Naive thymus-derived CD4-positive, alpha-beta T cell (primary cell): ENCODE results near the gene TCL1A. TPM values are rescaled to one million over a fixed set of nuclear protein-coding genes. Genes with fewer than 3 reads are reported as not detected.
"Not testable (repeated sequence)": the region's sequence is repeated elsewhere in the genome, so short reads cannot be mapped to it uniquely, and the experiment has no call there.

ENCODE experiments used
- ATAC-seq: fragments of 150-1000 bp; cut with Tn5 transposase; 2 replicates; pipeline ENCODE4 v1.10.0; 2021; ENCODE audit warnings: mild to moderate bottlenecking, moderate library complexity
- CTCF ChIA-PET: fragments of 350-600 bp; sonication (Branson Sonifier 250); formaldehyde crosslinking; loops from one replicate; lab custom pipeline; 2021; ENCODE audit warnings: antibody characterized with exemption; lab: Charles Lee
- POLR2A ChIA-PET: fragments of 350-600 bp; sonication (Branson Sonifier 250); formaldehyde crosslinking; loops from one replicate; lab custom pipeline; 2021; ENCODE audit warnings: antibody characterized with exemption, inconsistent platforms; lab: Charles Lee
- DNase-seq, 9 donors: peaks; one replicate each; pipeline versions ENCODE4 v3.0.0 to v3.0.0-alpha.2; 2020 to 2022; ENCODE audit warnings: mixed read lengths in 1 of 9
- H3K27ac ChIP-seq: one replicate; pipeline ENCODE4 v1.7.0; 2013; ENCODE audit warnings: mild to moderate bottlenecking, low read depth, low read length, moderate library complexity
- H3K27me3 ChIP-seq, 2 donors: one replicate each; pipeline ENCODE4 v1.7.0; 2013; ENCODE audit warnings: low read length in 2 of 2, mild to moderate bottlenecking in 2 of 2, moderate library complexity in 2 of 2; ENCODE audit not compliant: control insufficient read depth in 2 of 2, insufficient read depth in 2 of 2
- H3K36me3 ChIP-seq, 3 experiments: 1 replicate in 2 of 3; 2 replicates in 1 of 3; pipeline ENCODE4 v1.7.0; 2013; ENCODE audit warnings: low read length in 3 of 3, mild to moderate bottlenecking in 3 of 3, moderate library complexity in 1 of 3; ENCODE audit not compliant: insufficient read depth in 3 of 3, control insufficient read depth in 2 of 3
- H3K4me1 ChIP-seq, 2 donors: one replicate each; pipeline ENCODE4 v1.7.0; 2013; ENCODE audit warnings: low read length in 2 of 2, mild to moderate bottlenecking in 2 of 2, moderate library complexity in 1 of 2; ENCODE audit not compliant: control insufficient read depth in 2 of 2, insufficient read depth in 2 of 2
- H3K4me3 ChIP-seq: 2 replicates; pipeline ENCODE4 v1.7.0; 2013; ENCODE audit warnings: mild to moderate bottlenecking, low read length
- H3K9me3 ChIP-seq, 3 experiments: 1 replicate in 2 of 3; 2 replicates in 1 of 3; pipeline ENCODE4 v1.7.0; 2013; ENCODE audit warnings: low read length in 3 of 3; ENCODE audit not compliant: control insufficient read depth in 2 of 3
- H3K27ac Mint-ChIP-seq, 9 donors: one replicate each; pipeline ENCODE4 v1.8.0; 2020 to 2022; ENCODE audit warnings: mixed read lengths in 9 of 9, mild to moderate bottlenecking in 8 of 9, moderate library complexity in 5 of 9, inconsistent platforms in 2 of 9
- H3K27me3 Mint-ChIP-seq, 5 donors: one replicate each; pipeline ENCODE4 v1.8.0; 2021 to 2022; ENCODE audit warnings: mixed read lengths in 5 of 5, mild to moderate bottlenecking in 1 of 5
- H3K36me3 Mint-ChIP-seq, 5 donors: one replicate each; pipeline ENCODE4 v1.8.0; 2020 to 2022; ENCODE audit warnings: mixed read lengths in 5 of 5, mild to moderate bottlenecking in 3 of 5, inconsistent platforms in 1 of 5
- H3K4me1 Mint-ChIP-seq, 7 donors: one replicate each; pipeline ENCODE4 v1.8.0; 2020 to 2022; ENCODE audit warnings: mixed read lengths in 7 of 7, mild to moderate bottlenecking in 3 of 7, inconsistent platforms in 1 of 7
- H3K4me3 Mint-ChIP-seq, 10 donors: one replicate each; pipeline ENCODE4 v1.8.0; 2020 to 2022; ENCODE audit warnings: mild to moderate bottlenecking in 10 of 10, mixed read lengths in 10 of 10, moderate library complexity in 6 of 10, inconsistent platforms in 2 of 10
- H3K9me3 Mint-ChIP-seq, 11 donors: one replicate each; pipeline ENCODE4 v1.8.0; 2020 to 2022; ENCODE audit warnings: mixed read lengths in 11 of 11, mild to moderate bottlenecking in 4 of 11, inconsistent platforms in 1 of 11, moderate library complexity in 1 of 11
- intact Hi-C, 2 donors: fragments of 100-400 bp; cut with micrococcal nuclease; formaldehyde crosslinking; loops; one replicate each; pipeline ENCODE4 v1.15.1; 2023
- polyA plus RNA-seq, 2 donors: library from polyadenylated mRNA; unstranded; fragments of 300-500 nt; fragmentation: Illumina TruSeq; gene quantifications; one replicate each; pipeline ENCODE4 v1.2.3, GENCODE V29; 2021
- total RNA-seq, 6 experiments: library from RNA in 5 of 6; stranded (reverse) in 5 of 6; gene quantifications; 1 replicate in 5 of 6; 2 replicates in 1 of 6; pipeline ENCODE4 v1.2.3 and lab custom pipeline; 2021 to 2026

The TCL1A gene
- total and polyA plus RNA-seq, 7 experiments from 2014 or later = 0.42 to 4.9 (median 0.92) TPM; not detected in 2

DNA sequence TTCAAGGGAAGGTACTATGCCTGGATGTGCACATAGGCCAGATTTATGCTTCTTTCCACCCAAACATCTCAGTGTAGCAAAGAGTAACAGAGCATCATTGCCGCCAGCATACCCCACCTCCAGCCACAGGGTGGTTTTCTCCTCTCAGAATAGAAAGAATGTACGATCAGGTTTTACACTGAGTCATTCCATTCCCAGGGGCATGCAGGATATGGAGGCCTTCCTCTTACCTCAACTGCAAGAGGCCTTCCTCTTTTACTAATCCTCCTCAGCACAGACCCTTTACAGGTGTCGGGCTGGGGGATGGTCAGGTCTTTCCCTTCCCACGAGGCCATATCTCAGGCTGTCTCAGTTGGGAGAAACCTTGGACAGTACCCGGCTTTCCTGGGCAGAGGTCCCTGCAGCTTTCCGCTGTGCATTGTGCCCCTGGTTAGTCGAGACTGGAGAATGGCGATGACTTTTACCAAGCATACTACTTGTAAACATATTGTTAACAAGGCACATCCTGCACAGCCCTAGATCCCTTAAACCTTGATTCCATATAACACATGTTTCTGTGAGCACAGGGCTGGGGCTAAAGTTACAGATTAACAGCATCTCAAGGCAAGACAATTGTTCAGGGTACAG lies 15.6 kb upstream of the TCL1A start:
- H3K27ac Mint-ChIP-seq, H3K9me3 ChIP-seq: not testable (repeated sequence)

DNA sequence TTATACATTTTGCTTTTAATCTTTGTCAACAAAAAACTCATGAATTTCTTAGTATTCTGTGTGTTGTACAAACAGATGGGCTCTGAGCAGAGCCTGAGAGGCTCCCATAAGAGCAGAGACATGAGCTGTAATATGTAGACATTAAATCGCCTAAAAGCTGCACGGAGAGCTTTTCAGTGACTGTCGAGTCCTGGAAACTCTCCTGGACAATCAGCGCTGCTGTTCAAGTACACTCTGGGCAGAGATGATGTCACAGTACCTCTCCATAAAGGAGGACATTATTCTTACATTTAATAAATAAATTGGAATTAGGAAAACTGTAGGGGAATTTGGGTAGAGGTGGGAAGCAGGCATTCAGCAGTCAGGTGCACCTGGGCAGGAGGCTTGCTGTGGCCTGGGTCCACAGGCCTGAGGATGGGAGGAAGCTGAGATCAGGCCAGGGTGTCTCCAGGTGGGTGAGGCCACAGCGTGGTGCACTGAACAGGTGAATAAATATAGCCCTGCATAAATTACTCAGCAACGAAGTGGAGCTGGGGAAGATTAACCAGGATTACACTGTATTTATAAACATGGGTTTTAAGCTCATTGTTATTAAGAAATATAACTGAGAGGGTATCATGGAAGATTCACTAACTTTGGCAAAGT lies 13.3 kb upstream of the TCL1A start:
- H3K4me3 Mint-ChIP-seq = no peak overlapping the region
- no peak overlapping the region for H3K27ac Mint-ChIP-seq
- Histone ChIP-seq H3K4me1 (no peaks in the 10 kb centered on the region), H3K36me3 (no peaks in the 10 kb centered on the region), H3K27ac (no peak overlapping the region), H3K9me3 (no peaks in the 10 kb centered on the region), H3K4me3 (no peak overlapping the region), H3K27me3 (no peaks in the 10 kb centered on the region)
- peaks cover 0 to 6% (median 0%) of the 10 kb centered on the region in 7 donors for H3K4me1 Mint-ChIP-seq
- intact Hi-C loops = no loop called here
- DNase-seq (no peak), ATAC-seq (no peak)
- ChIA-PET POLR2A (no interaction called here), CTCF (no interaction called here)
- peaks cover 0 to 20% (median 12%) of the 10 kb centered on the region in 11 donors for H3K9me3 Mint-ChIP-seq
- peaks cover 0 to 13% (median 6%) of the 10 kb centered on the region in 5 donors for H3K36me3 Mint-ChIP-seq
- peaks cover 8 to 63% (median 51%) of the 10 kb centered on the region in 5 donors for H3K27me3 Mint-ChIP-seq

More for the DNA sequence above, 15.6 kb upstream of the TCL1A start:
- ATAC-seq, H3K36me3 ChIP-seq, intact Hi-C loops, DNase-seq, H3K4me3 ChIP-seq, H3K36me3 Mint-ChIP-seq, H3K4me1 Mint-ChIP-seq, H3K4me1 ChIP-seq, CTCF ChIA-PET, H3K9me3 Mint-ChIP-seq, H3K27me3 ChIP-seq, H3K27ac ChIP-seq, POLR2A ChIA-PET, H3K4me3 Mint-ChIP-seq: not testable (repeated sequence)
- H3K27me3 Mint-ChIP-seq = peaks cover 11 to 58% (median 43%) of the 10 kb centered on the region in 5 donors

DNA sequence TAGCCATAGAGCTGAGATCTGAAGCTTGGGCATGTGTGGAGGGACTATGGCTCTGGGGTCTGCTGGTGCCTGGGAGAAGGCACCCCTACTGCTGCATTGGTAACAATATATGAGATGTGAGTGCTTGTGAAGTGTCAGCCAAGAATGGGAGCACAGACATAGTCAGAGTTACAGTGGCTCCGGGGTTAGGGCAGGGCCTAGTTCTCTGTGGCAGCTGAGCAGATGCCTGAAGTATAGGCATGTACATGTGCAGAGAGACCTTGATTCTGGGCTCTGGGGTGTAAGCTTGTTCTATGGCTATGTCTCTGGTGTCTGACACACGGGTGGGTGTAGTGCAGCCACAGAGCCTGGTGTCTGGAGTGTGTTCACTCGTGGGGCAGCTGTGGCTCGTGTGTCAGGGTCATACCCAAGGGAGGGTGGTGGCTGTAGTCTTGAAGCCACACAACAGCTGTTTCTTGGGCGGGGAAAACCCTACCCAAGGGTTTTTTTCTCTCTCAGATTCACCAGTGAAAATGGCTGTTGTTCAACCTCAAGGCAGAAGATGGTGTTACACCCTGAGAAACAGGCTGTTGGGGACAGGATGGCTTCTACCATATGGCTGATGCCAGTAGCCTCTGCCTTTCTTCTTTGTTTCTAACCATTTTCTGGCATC lies 11.9 kb upstream of the TCL1A start:
- H3K4me1 ChIP-seq = no peaks in the 10 kb centered on the region
- Mint-ChIP-seq H3K36me3 (peaks cover 0 to 17% (median 6%) of the 10 kb centered on the region in 5 donors), H3K27me3 (peaks cover 11 to 60% (median 49%) of the 10 kb centered on the region in 5 donors), H3K9me3 (peaks cover 0 to 25% (median 15%) of the 10 kb centered on the region in 11 donors), H3K4me3 (no peak overlapping the region), H3K27ac (no peak overlapping the region), H3K4me1 (peaks cover 0 to 6% (median 0%) of the 10 kb centered on the region in 7 donors)
- ChIA-PET CTCF (no interaction called here), POLR2A (interaction anchor here (0.6 kb wide), 1 partner anchor 716 kb away, joined by 4 read pairs; no protein-coding TSS in a partner anchor)
- no peak for DNase-seq
- no peak overlapping the region for H3K4me3 ChIP-seq
- intact Hi-C loops = no loop called here
- ATAC-seq = peak; percentile 31
- H3K9me3 ChIP-seq = no peaks in the 10 kb centered on the region
- H3K27me3 ChIP-seq = no peaks in the 10 kb centered on the region
- no peaks in the 10 kb centered on the region for H3K36me3 ChIP-seq
- no peak overlapping the region for H3K27ac ChIP-seq

DNA sequence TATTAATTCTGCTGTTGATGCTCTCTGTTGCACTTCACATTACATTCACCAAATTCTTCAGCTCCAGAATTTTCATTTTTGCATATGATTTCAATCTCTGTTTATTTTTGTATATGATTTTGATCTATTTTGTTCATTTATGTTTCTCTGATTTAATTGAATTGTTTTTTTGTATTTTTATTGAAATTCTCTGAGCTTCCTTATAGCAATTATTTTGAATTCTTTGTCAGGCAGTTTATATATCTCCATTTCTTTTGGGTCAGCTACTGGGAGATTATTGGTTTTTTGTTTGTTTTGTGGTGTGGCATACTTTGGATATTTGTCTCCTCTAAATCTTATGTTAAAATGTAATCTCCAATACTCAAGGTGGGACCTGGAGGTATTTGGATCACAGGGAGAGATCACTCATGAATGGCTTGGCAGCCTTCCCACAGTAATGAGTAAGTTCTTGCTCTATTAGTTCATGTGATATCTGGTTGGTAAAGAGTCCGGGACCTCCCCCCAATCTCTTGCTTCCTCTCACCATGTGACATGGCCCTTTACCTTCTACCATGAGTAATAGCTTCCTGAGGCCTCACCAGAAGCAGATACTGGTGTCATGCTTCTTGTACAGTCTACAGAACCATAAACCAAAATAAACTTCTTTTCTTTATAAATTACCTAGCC lies 8.7 kb upstream of the TCL1A start:
- POLR2A ChIA-PET = no interaction called here
- H3K9me3 ChIP-seq = no peaks in the 10 kb centered on the region
- no peaks in the 10 kb centered on the region for H3K36me3 ChIP-seq
- Mint-ChIP-seq H3K4me3 (no peak overlapping the region), H3K4me1 (no peaks in the 10 kb centered on the region), H3K36me3 (peaks cover 0 to 17% (median 4%) of the 10 kb centered on the region in 5 donors), H3K9me3 (peaks cover 0 to 25% (median 15%) of the 10 kb centered on the region in 11 donors), H3K27ac (no peak overlapping the region), H3K27me3 (peaks cover 19 to 44% (median 30%) of the 10 kb centered on the region in 5 donors)
- ATAC-seq (no peak), DNase-seq (no peak)
- no peak overlapping the region for H3K4me3 ChIP-seq
- H3K4me1 ChIP-seq = no peaks in the 10 kb centered on the region
- CTCF ChIA-PET = no interaction called here
- intact Hi-C loops = no loop called here
- no peak overlapping the region for H3K27ac ChIP-seq
- H3K27me3 ChIP-seq = no peaks in the 10 kb centered on the region

DNA sequence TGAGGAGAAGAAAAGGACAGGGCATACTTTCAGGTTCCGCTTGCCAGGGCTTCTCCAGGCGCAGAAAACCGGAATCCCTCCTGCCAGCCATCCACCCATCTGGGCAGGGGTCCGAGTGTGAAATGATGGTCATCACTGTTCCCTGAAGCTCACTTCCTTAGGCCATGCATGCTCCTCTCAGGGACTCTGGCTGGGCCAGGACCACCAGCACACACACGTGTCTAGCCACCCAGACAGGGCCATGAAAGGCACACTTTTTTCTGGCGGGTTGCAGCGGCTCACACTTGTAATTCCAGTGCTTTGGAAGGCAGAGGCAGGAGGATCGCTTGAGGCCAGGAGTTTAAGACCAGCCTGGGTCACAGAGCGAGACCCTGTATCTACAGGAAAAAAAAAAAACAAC lies 1.5 kb downstream of the TCL1A start:
- no peak overlapping the region for H3K27ac Mint-ChIP-seq

DNA sequence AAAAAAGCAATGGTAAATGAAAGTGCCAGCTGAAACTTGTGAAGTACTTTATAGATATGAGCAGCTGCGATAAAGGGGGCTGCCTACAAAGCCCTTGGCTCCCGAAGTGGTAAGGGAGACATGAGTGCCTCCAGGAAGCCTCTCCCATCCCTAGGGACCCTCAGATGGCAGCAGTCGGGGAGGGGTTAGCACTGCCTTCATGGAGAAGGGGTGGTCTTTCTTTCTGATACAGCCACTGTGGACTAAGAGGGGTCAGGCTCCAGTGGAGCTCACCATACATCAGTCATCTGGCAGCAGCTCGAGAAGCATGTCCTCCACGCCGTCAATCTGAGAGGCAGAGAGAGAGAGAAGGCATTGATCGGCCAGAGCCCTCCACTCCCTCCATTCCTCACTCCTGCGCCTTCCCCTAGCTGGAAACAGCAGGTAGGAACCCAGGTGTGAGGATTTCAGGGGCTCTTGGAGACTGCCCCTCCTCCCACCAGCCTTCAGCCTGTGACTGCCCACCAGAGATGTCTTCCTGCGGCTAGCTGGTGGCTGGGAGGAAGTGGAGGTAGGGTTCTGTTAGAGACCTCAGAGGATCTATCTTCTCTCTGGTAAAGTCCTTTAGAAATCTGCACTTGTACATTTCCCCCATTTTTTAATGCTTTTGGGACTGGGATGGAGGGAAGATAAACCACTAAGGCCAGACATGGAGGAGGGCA lies 2.3 kb downstream of the TCL1A start:
- peaks cover 0 to 3% (median 0%) of the 10 kb centered on the region in 11 donors for H3K9me3 Mint-ChIP-seq
- H3K36me3 Mint-ChIP-seq = peaks cover 0 to 5% (median 0%) of the 10 kb centered on the region in 5 donors
- POLR2A ChIA-PET = no interaction called here
- H3K4me3 ChIP-seq = no peak overlapping the region
- H3K27ac ChIP-seq = no peak overlapping the region
- intact Hi-C loops = no loop called here
- no peak overlapping the region for H3K4me3 Mint-ChIP-seq
- H3K36me3 ChIP-seq = no peaks in the 10 kb centered on the region
- H3K4me1 Mint-ChIP-seq = peaks cover 0 to 2% (median 0%) of the 10 kb centered on the region in 7 donors
- DNase-seq = no peak
- H3K27ac Mint-ChIP-seq = no peak overlapping the region
- H3K4me1 ChIP-seq = no peaks in the 10 kb centered on the region
- ATAC-seq = no peak
- no peaks in the 10 kb centered on the region for H3K9me3 ChIP-seq
- H3K27me3 Mint-ChIP-seq = peaks cover 29 to 49% (median 30%) of the 10 kb centered on the region in 5 donors
- CTCF ChIA-PET = no interaction called here
- H3K27me3 ChIP-seq = no peaks in the 10 kb centered on the region

More for the DNA sequence above, 1.5 kb downstream of the TCL1A start:
- Histone ChIP-seq H3K27me3 (no peaks in the 10 kb centered on the region), H3K27ac (no peak overlapping the region), H3K4me3 (no peak overlapping the region), H3K4me1 (no peaks in the 10 kb centered on the region), H3K9me3 (no peaks in the 10 kb centered on the region), H3K36me3 (no peaks in the 10 kb centered on the region)
- DNase-seq = no peak
- CTCF ChIA-PET = no interaction called here
- Mint-ChIP-seq H3K9me3 (peaks cover 0 to 3% (median 0%) of the 10 kb centered on the region in 11 donors), H3K4me1 (peaks cover 0 to 2% (median 0%) of the 10 kb centered on the region in 7 donors), H3K36me3 (peaks cover 0 to 5% (median 0%) of the 10 kb centered on the region in 5 donors), H3K4me3 (no peak overlapping the region), H3K27me3 (peaks cover 26 to 46% (median 30%) of the 10 kb centered on the region in 5 donors)
- POLR2A ChIA-PET = no interaction called here
- intact Hi-C loops = no loop called here
- ATAC-seq = no peak
